OCI-LY7 (cell line): ENCODE measurements around the gene FAM204A. TPM values are rescaled to one million over a fixed set of nuclear protein-coding genes. Genes with fewer than 3 reads are reported as not detected.

Experiments
- BruUV-seq: library from RNA; stranded (reverse); fragments of 400-500 nt; replicated peaks from 2 replicates; lab custom pipeline; 2021; lab: Mats Ljungman, UMichigan
- CTCF ChIA-PET: fragments of 300-600 bp; sonication (Branson Sonifier 250); formaldehyde crosslinking; loops from one replicate; lab custom pipeline; 2022; ENCODE audit warnings: antibody characterized with exemption; ENCODE audit not compliant: unreplicated experiment; lab: Charles Lee
- POLR2A ChIA-PET: fragments of 300-600 bp; sonication (Branson Sonifier 250); formaldehyde crosslinking; loops from one replicate; lab custom pipeline; 2022; ENCODE audit warnings: antibody characterized with exemption; lab: Charles Lee
- DNase-seq: peaks from one replicate; pipeline ENCODE4 v3.0.0-alpha.2; 2015; ENCODE audit warnings: low spot score
- H2AFZ ChIP-seq: fragments of 200-600 bp; sonication (generic), shearing (Covaris generic); 2 replicates; pipeline ENCODE4 v1.6.1; 2014; ENCODE audit warnings: mild to moderate bottlenecking, antibody characterized with exemption, low read length, moderate library complexity
- H3K27ac ChIP-seq: fragments of 200-600 bp; sonication (generic); 2 replicates; pipeline ENCODE4 v1.5.1; 2014; ENCODE audit warnings: mixed run types, low read depth, mild to moderate bottlenecking, moderate library complexity, low read length, inconsistent platforms; ENCODE audit not compliant: poor library complexity, severe bottlenecking
- H3K36me3 ChIP-seq: fragments of 200-600 bp; sonication (generic); 2 replicates; pipeline ENCODE4 v1.6.1; 2014; ENCODE audit warnings: mild to moderate bottlenecking, antibody characterized with exemption, low read length, moderate library complexity, mixed read lengths; ENCODE audit not compliant: insufficient read depth
- H3K4me1 ChIP-seq: fragments of 200-600 bp; sonication (generic); 2 replicates; pipeline ENCODE4 v1.5.1; 2014; ENCODE audit warnings: mild to moderate bottlenecking, low read length; ENCODE audit not compliant: insufficient read depth, poor library complexity, severe bottlenecking
- H3K4me2 ChIP-seq: fragments of 200-600 bp; sonication (generic); 2 replicates; pipeline ENCODE4 v1.6.1; 2014; ENCODE audit warnings: mild to moderate bottlenecking, low read length
- H3K4me3 ChIP-seq: fragments of 200-600 bp; sonication (generic); 2 replicates; pipeline ENCODE4 v1.5.1; 2014; ENCODE audit warnings: mild to moderate bottlenecking, low read depth, low read length; ENCODE audit not compliant: poor library complexity, severe bottlenecking
- H3K79me2 ChIP-seq: fragments of 200-600 bp; sonication (generic); 2 replicates; pipeline ENCODE4 v1.6.1; 2016; ENCODE audit warnings: low read depth, mild to moderate bottlenecking, low read length, moderate library complexity, mixed read lengths; ENCODE audit not compliant: insufficient read depth
- H3K9me2 ChIP-seq: fragments of 200-600 bp; sonication (generic); 2 replicates; pipeline ENCODE4 v1.6.1; 2016; ENCODE audit warnings: mild to moderate bottlenecking, low read length, mixed read lengths; ENCODE audit not compliant: insufficient read depth
- H3K9me3 ChIP-seq: fragments of 200-600 bp; sonication (generic); 2 replicates; pipeline ENCODE4 v1.6.1; 2014; ENCODE audit warnings: mild to moderate bottlenecking, mixed run types, low read length, mixed read lengths
- H4K20me1 ChIP-seq: fragments of 200-600 bp; sonication (generic); 2 replicates; pipeline ENCODE4 v1.6.1; 2014; ENCODE audit warnings: mild to moderate bottlenecking, antibody characterized with exemption, low read length, moderate library complexity, mixed read lengths; ENCODE audit not compliant: insufficient read depth
- EZH2phosphoT487 ChIP-seq: fragments of 200-600 bp; sonication (generic); IDR thresholded peaks from 2 replicates; pipeline ENCODE4 v1.6.1; 2018; ENCODE audit warnings: low read depth, borderline replicate concordance, mild to moderate bottlenecking, mixed run types, antibody characterized with exemption, low read length, moderate library complexity, mixed read lengths
- intact Hi-C: fragments of 100-400 bp; cut with micrococcal nuclease; formaldehyde crosslinking; loops from one replicate; pipeline ENCODE4 v1.10.0; 2022; ENCODE audit not compliant: unreplicated experiment
- total RNA-seq, 2 experiments: library from RNA; depleted of rRNA in 1 of 2; stranded (reverse); fragments of >200 nt in 1 of 2; shearing (Covaris generic) in 1 of 2; gene quantifications; 2 replicates each; pipeline ENCODE4 v1.2.3, GENCODE V29; 2014 to 2022
- TF ChIP-seq, protein P1 (sequence below): fragments of 200-600 bp; sonication (generic); conservative IDR thresholded peaks from 2 replicates; pipeline ENCODE4 v1.5.1; 2014; ENCODE audit warnings: mild to moderate bottlenecking, antibody characterized with exemption, low read length, moderate library complexity, mixed read lengths

The FAM204A gene
- total RNA-seq, 2 experiments from 2014 or later, result 32.4 to 44.9 TPM

DNA sequence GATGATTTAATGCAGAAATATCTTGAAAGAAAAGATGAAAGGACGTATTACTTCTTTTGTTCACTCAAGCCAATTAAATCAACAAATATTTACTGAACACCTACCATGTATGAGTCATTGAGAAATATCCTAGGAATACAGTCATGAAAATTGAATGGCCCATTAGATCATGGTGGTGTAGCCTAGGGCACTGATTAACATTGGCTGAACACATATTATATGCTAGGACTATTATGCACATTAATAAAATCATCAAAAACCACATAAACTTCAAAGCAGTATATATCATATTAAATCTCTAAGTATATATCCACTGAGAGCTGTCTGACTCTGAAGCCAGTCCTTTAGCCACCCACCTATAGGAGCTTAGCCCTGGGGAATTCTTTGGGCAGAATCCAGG, 41.8 kb downstream of the FAM204A start:
- intact Hi-C loops, result no loop called here
- DNase-seq, result no peak
- H3K4me1 ChIP-seq, result no peaks in the 10 kb centered on the region
- H2AFZ ChIP-seq, result no peak overlapping the region
- no peak overlapping the region for H3K4me2 ChIP-seq
- no TSS peak for BruUV-seq
- no peaks in the 10 kb centered on the region for H3K9me3 ChIP-seq
- no peaks in the 10 kb centered on the region for H4K20me1 ChIP-seq
- ChIA-PET CTCF (no interaction called here), POLR2A (no interaction called here)
- no peak overlapping the region for H3K4me3 ChIP-seq
- no peaks in the 10 kb centered on the region for H3K9me2 ChIP-seq
- H3K27ac ChIP-seq, result no peak overlapping the region
- H3K36me3 ChIP-seq, result peaks cover 1% of the 10 kb centered on the region; the same call in 1 of the 2 replicates
- H3K79me2 ChIP-seq, result no peaks in the 10 kb centered on the region
- TF ChIP-seq, protein P1, sequence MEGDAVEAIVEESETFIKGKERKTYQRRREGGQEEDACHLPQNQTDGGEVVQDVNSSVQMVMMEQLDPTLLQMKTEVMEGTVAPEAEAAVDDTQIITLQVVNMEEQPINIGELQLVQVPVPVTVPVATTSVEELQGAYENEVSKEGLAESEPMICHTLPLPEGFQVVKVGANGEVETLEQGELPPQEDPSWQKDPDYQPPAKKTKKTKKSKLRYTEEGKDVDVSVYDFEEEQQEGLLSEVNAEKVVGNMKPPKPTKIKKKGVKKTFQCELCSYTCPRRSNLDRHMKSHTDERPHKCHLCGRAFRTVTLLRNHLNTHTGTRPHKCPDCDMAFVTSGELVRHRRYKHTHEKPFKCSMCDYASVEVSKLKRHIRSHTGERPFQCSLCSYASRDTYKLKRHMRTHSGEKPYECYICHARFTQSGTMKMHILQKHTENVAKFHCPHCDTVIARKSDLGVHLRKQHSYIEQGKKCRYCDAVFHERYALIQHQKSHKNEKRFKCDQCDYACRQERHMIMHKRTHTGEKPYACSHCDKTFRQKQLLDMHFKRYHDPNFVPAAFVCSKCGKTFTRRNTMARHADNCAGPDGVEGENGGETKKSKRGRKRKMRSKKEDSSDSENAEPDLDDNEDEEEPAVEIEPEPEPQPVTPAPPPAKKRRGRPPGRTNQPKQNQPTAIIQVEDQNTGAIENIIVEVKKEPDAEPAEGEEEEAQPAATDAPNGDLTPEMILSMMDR, result no peak
- TF ChIP-seq EZH2phosphoT487, result no peak

DNA sequence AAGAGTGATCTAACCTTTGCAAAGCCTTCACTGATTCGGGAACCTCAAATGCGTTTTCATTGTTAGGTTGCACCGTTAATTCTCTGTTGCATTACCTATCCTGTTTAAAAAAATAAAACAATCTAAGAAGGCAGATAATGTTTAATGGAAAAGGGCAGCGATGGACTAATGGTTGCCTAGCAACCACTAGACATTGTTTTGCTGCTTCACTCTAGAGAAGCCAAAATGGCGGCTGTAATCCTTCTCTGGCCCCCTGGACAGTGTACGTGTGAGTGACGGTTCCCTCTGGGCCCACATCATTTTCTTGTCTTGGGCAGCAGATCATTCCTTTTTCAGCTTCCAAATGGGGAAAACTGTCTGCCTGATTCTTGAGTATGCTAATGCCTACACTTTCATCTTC, 43.3 kb downstream of the FAM204A start:
- POLR2A ChIA-PET, result no interaction called here
- Histone ChIP-seq H3K4me1 (no peaks in the 10 kb centered on the region), H3K4me3 (no peak overlapping the region), H3K27ac (no peak overlapping the region), H4K20me1 (no peaks in the 10 kb centered on the region), H3K9me3 (no peaks in the 10 kb centered on the region), H3K4me2 (no peak overlapping the region), H3K79me2 (no peaks in the 10 kb centered on the region), H3K36me3 (no peaks in the 10 kb centered on the region), H2AFZ (no peak overlapping the region), H3K9me2 (no peaks in the 10 kb centered on the region)
- intact Hi-C loops, result no loop called here
- TF ChIP-seq EZH2phosphoT487, result no peak
- TF ChIP-seq, protein P1, result no peak
- CTCF ChIA-PET, result no interaction called here
- no TSS peak for BruUV-seq
- DNase-seq, result no peak

DNA sequence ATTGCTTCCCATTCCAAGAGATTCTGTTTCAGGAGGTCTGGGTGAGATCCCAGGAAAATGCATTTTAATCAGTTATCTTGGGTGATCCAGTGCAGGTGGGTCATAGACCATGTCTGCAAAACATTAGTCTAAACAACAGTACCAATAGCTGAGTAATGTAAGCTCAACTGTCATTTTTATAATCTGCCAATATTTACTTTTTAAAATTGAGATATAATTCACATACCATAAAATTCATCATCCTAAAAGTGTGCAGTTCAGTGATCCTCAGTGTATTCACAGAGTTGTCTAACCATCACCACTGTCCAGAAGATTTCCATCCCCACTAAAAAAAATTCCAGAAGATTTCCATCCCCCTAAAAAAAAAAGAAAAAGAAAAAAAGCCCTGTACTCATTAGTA, 51.0 kb downstream of the FAM204A start:
- CTCF ChIA-PET, result no interaction called here
- intact Hi-C loops, result no loop called here
- H2AFZ ChIP-seq, result no peak overlapping the region
- TF ChIP-seq EZH2phosphoT487, result no peak
- TF ChIP-seq, protein P1, result no peak
- no peak overlapping the region for H3K4me2 ChIP-seq
- no peaks in the 10 kb centered on the region for H3K4me1 ChIP-seq
- H3K79me2 ChIP-seq, result no peaks in the 10 kb centered on the region
- no peak overlapping the region for H3K27ac ChIP-seq
- POLR2A ChIA-PET, result no interaction called here
- no peak overlapping the region for H3K4me3 ChIP-seq
- H3K9me3 ChIP-seq, result no peaks in the 10 kb centered on the region
- no TSS peak for BruUV-seq
- H3K36me3 ChIP-seq, result no peaks in the 10 kb centered on the region
- no peaks in the 10 kb centered on the region for H4K20me1 ChIP-seq
- H3K9me2 ChIP-seq, result no peaks in the 10 kb centered on the region
- no peak for DNase-seq
